Panc1 (cell line): ENCODE measurements around the gene ARHGAP18. TPM values are rescaled to one million over a fixed set of nuclear protein-coding genes. Genes with fewer than 3 reads are reported as not detected.

Experiments
- ATAC-seq: fragments of 200-7000 bp; cut with Tn5 transposase; 2 replicates; pipeline ENCODE4 v1.9.1; 2020; ENCODE audit warnings: mild to moderate bottlenecking, moderate library complexity
- BruUV-seq: library from RNA; stranded (reverse); fragments of 400-500 nt; replicated peaks from 2 replicates; lab custom pipeline; 2021; lab: Mats Ljungman, UMichigan
- CTCF ChIA-PET: fragments of 300-600 bp; sonication (Branson Sonifier 250); formaldehyde crosslinking; loops from one replicate; lab custom pipeline; 2022; ENCODE audit warnings: antibody characterized with exemption; lab: Charles Lee
- POLR2A ChIA-PET: fragments of 300-600 bp; sonication (Branson Sonifier 250); formaldehyde crosslinking; loops from one replicate; lab custom pipeline; 2022; ENCODE audit warnings: antibody characterized with exemption; lab: Charles Lee
- DNase-seq: peaks from one replicate; pipeline ENCODE4 v3.0.0-alpha.2; 2010; ENCODE audit warnings: low read depth, low spot score
- H3K27ac ChIP-seq: 2 replicates; pipeline ENCODE4 v1.5.1; 2011; ENCODE audit warnings: mild to moderate bottlenecking, low read length, inconsistent platforms
- H3K27me3 ChIP-seq: fragments of 200-500 bp; sonication (Bioruptor generic); 2 replicates; pipeline ENCODE4 v1.6.0; 2014; ENCODE audit warnings: low read length, inconsistent platforms; ENCODE audit not compliant: control insufficient read depth, insufficient read depth
- H3K36me3 ChIP-seq: fragments of 200-500 bp; sonication (Bioruptor generic); 2 replicates; pipeline ENCODE4 v1.5.1; 2014; ENCODE audit warnings: inconsistent platforms, mild to moderate bottlenecking, low read length, moderate library complexity; ENCODE audit not compliant: control insufficient read depth, insufficient read depth
- H3K4me1 ChIP-seq: 2 replicates; pipeline ENCODE4 v1.5.1; 2011; ENCODE audit warnings: inconsistent platforms, mild to moderate bottlenecking, low read length, moderate library complexity; ENCODE audit not compliant: control insufficient read depth, insufficient read depth
- H3K4me3 ChIP-seq, 2 experiments: 2 replicates each; pipeline ENCODE4 v1.5.1; 2011 to 2012; ENCODE audit warnings: low read depth in 2 of 2, low read length in 2 of 2, mild to moderate bottlenecking in 2 of 2, inconsistent platforms in 1 of 2, moderate library complexity in 1 of 2
- H3K9me3 ChIP-seq: fragments of 200-500 bp; sonication (Bioruptor generic); 2 replicates; pipeline ENCODE4 v1.5.1; 2014; ENCODE audit warnings: low read depth, mild to moderate bottlenecking, inconsistent platforms, low read length, moderate library complexity; ENCODE audit not compliant: control insufficient read depth, insufficient read depth
- POLR2AphosphoS5 ChIP-seq: IDR thresholded peaks from 2 replicates; pipeline ENCODE4 v1.6.1; 2012; ENCODE audit warnings: mild to moderate bottlenecking, low read depth, low read length, moderate library complexity
- SIN3A ChIP-seq: IDR thresholded peaks from 2 replicates; pipeline ENCODE4 v1.6.1; 2012; ENCODE audit warnings: low read depth, mild to moderate bottlenecking, low read length, moderate library complexity, borderline replicate concordance; ENCODE audit not compliant: insufficient read depth
- TCF7L2 ChIP-seq: IDR thresholded peaks from 2 replicates; pipeline ENCODE4 v1.6.1; 2011; ENCODE audit warnings: mild to moderate bottlenecking, low read depth, low read length, inconsistent platforms
- in situ Hi-C: cut with HindIII; loops from 2 replicates; pipeline ENCODE4 v1.10.0; 2016; ENCODE audit warnings: low sequenced_read_pairs, low pct_unique_long_range_greater_than_20kb
- intact Hi-C: fragments of 100-400 bp; cut with micrococcal nuclease; formaldehyde crosslinking; loops from one replicate; pipeline ENCODE4 v1.10.0; 2022; ENCODE audit not compliant: unreplicated experiment
- total RNA-seq: library from RNA; stranded (reverse); gene quantifications from one replicate; pipeline ENCODE4 v1.2.1, GENCODE V29; 2021; ENCODE audit not compliant: unreplicated experiment
- TF ChIP-seq, protein P1 (sequence below): fragments of 450-650 bp; IDR thresholded peaks from 2 replicates; pipeline ENCODE4 v1.5.1; 2017; ENCODE audit warnings: mild to moderate bottlenecking
- TF ChIP-seq, protein P2 (sequence below), 2 experiments: IDR thresholded peaks; 2 replicates each; pipeline ENCODE4 v1.6.1; 2011 to 2012; ENCODE audit warnings: low read depth in 2 of 2, control low read depth in 1 of 2, low read length in 1 of 2, mild to moderate bottlenecking in 1 of 2, moderate library complexity in 1 of 2; ENCODE audit not compliant: insufficient read depth in 1 of 2

Gene ARHGAP18
- total RNA-seq, 1 experiment from 2014 or later, result 11.6 TPM

GRCh38 chr6:129601323-129601722 lies 108.7 kb downstream of the ARHGAP18 start:
- intact Hi-C loops (no loop called here), in situ Hi-C loops (no loop called here)
- ATAC-seq (no peak), DNase-seq (no peak)
- Histone ChIP-seq H3K9me3 (no peaks in the 10 kb centered on the region), H3K27ac (no peak overlapping the region), H3K36me3 (no peaks in the 10 kb centered on the region), H3K4me3 (no peak overlapping the region), H3K4me1 (peaks cover 4% of the 10 kb centered on the region), H3K27me3 (no peaks in the 10 kb centered on the region)
- CTCF ChIA-PET, result no interaction called here
- TF ChIP-seq, protein P1, sequence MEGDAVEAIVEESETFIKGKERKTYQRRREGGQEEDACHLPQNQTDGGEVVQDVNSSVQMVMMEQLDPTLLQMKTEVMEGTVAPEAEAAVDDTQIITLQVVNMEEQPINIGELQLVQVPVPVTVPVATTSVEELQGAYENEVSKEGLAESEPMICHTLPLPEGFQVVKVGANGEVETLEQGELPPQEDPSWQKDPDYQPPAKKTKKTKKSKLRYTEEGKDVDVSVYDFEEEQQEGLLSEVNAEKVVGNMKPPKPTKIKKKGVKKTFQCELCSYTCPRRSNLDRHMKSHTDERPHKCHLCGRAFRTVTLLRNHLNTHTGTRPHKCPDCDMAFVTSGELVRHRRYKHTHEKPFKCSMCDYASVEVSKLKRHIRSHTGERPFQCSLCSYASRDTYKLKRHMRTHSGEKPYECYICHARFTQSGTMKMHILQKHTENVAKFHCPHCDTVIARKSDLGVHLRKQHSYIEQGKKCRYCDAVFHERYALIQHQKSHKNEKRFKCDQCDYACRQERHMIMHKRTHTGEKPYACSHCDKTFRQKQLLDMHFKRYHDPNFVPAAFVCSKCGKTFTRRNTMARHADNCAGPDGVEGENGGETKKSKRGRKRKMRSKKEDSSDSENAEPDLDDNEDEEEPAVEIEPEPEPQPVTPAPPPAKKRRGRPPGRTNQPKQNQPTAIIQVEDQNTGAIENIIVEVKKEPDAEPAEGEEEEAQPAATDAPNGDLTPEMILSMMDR, result no peak
- TF ChIP-seq SIN3A, result no peak
- TF ChIP-seq POLR2AphosphoS5, result no peak
- TF ChIP-seq TCF7L2, result no peak
- TF ChIP-seq, protein P2, sequence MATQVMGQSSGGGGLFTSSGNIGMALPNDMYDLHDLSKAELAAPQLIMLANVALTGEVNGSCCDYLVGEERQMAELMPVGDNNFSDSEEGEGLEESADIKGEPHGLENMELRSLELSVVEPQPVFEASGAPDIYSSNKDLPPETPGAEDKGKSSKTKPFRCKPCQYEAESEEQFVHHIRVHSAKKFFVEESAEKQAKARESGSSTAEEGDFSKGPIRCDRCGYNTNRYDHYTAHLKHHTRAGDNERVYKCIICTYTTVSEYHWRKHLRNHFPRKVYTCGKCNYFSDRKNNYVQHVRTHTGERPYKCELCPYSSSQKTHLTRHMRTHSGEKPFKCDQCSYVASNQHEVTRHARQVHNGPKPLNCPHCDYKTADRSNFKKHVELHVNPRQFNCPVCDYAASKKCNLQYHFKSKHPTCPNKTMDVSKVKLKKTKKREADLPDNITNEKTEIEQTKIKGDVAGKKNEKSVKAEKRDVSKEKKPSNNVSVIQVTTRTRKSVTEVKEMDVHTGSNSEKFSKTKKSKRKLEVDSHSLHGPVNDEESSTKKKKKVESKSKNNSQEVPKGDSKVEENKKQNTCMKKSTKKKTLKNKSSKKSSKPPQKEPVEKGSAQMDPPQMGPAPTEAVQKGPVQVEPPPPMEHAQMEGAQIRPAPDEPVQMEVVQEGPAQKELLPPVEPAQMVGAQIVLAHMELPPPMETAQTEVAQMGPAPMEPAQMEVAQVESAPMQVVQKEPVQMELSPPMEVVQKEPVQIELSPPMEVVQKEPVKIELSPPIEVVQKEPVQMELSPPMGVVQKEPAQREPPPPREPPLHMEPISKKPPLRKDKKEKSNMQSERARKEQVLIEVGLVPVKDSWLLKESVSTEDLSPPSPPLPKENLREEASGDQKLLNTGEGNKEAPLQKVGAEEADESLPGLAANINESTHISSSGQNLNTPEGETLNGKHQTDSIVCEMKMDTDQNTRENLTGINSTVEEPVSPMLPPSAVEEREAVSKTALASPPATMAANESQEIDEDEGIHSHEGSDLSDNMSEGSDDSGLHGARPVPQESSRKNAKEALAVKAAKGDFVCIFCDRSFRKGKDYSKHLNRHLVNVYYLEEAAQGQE (IDR thresholded peaks at IDR 0.05; ENCODE audit: insufficient read depth in 1 of 2, low read depth in 2 of 2, low read length in 1 of 2), result no peak
- BruUV-seq, result no TSS peak
- POLR2A ChIA-PET, result interaction anchor here (0.6 kb wide), 3 partner anchors 11 to 43 kb away, joined by 3 to 4 read pairs (median 4); no protein-coding TSS in a partner anchor

DNA sequence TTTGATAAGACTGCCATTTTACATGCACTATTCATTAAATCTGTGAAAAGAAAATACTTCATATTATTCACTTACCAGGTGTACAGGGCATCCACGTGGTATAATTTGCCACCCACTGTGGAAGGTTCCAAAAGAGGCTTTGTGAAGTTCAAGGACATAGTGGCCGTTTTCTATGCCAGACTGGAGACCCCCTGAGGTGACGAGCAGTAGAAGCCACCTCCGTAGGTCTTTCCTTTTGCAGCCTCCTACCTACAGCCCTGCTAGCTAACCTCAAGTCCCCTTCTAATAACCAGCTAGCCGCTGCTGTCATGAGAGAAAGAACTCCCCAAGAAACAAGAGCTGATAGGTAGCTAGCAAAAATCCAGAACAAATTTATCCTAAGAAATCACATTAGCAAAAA lies 110.5 kb downstream of the ARHGAP18 start:
- Histone ChIP-seq H3K27ac (no peak overlapping the region), H3K27me3 (no peaks in the 10 kb centered on the region), H3K9me3 (no peaks in the 10 kb centered on the region), H3K4me3 (no peak overlapping the region), H3K36me3 (no peaks in the 10 kb centered on the region), H3K4me1 (peaks cover 4% of the 10 kb centered on the region)
- no peak for ATAC-seq
- no peak for DNase-seq
- BruUV-seq, result no TSS peak
- in situ Hi-C loops, result no loop called here
- ChIA-PET CTCF (interaction anchor here (0.7 kb wide), 1 partner anchor 421 kb away, joined by 3 read pairs; no protein-coding TSS in a partner anchor), POLR2A (no interaction called here)
- TF ChIP-seq POLR2AphosphoS5 (no peak), SIN3A (no peak), TCF7L2 (no peak)
- TF ChIP-seq, protein P1, result no peak
- TF ChIP-seq, protein P2 (IDR thresholded peaks at IDR 0.05; ENCODE audit: insufficient read depth in 1 of 2, low read depth in 2 of 2, low read length in 1 of 2), result no peak
- intact Hi-C loops, result loop anchor here (2.0 kb wide), 2 partner anchors 337 to 421 kb away; no protein-coding TSS in a partner anchor
